ENCODE results near the gene MAP6. TPM values are rescaled to one million over a fixed set of nuclear protein-coding genes. Genes with fewer than 3 reads are reported as not detected.

The MAP6 gene
- total RNA-seq (2022) (22.8 and 27.2 TPM in 2 replicates), Bru-seq, nascent RNA (percentile 63 among the genes with signal in this experiment), BruChase-seq, experiment 1, labeled RNA remaining after a 2-hour chase (percentile 61 among the genes with signal in this experiment), BruChase-seq, experiment 2, labeled RNA remaining after a 6-hour chase (percentile 63 among the genes with signal in this experiment)
- long read RNA-seq, full-length matches to known transcripts = 34 of 54 reads
- long read RNA-seq, partial matches to known transcripts = 8 of 54 reads
- long read RNA-seq, other reads (novel, unspliced or antisense) = 12 of 54 reads

DNA sequence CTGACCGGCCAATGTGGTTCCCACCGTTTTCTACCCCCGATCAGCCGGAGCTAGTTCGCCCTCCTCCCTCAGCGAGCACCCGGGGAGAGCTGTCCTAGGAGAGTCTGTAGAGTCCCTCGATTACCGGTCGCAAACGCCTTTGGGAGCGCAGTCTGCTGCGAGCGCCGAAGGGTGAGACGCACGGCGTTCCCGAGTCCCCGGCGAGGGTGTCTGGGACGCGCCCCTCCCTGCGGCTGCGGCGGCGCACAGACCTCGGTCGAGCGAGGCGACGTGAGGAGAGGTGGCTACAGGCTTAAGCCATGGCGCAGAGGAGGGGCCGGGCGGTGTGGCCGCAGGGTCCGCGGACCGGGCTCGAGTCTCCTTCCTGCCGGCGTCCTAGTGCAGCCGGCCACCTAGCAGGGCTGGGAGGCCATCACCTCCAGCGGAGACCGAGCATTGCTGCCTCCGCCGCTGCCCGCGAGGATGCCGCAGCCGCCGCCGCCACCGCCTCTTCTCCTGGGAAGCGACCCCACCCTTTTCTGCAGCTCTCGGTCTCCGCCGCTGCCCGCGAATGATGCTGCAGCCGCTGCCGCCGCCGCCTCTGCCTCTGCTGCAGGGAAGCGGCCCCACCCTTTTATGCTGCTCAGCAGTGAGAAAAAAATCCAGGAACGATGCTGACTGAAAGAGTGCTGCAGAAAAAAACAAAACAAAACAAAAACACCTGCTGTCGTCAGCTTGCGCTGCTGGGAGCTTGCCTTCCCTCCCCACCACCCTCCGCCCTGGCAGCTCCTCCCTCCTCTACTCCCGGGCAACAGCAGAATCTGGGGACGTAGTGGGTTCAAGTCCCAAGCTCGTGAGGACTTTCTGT is at the start of gene MAP6:
TSS of gene MAP6 (minus strand) at position 588 of the 847 bp plus-strand sequence. CDS start 669 bp downstream, outside the sequence.
- no peaks in the 10 kb centered on the region for H3K36me3 ChIP-seq (ENCODE audit: control insufficient read depth, insufficient read depth, low read length)
- intact Hi-C loops (cut with micrococcal nuclease; ENCODE audit: unreplicated experiment) = loop anchor here (1.0 kb wide), 2 partner anchors 30 to 71 kb away; no protein-coding TSS in a partner anchor
- no TSS peak for BruUV-seq (replicated peaks)
- H3K4me1 ChIP-seq = peaks cover 34% of the 10 kb centered on the region
- H3K4me3 ChIP-seq (ENCODE audit: low read depth, low read length) = peak within 1 kb of the TSS; percentile 69
- TF ChIP-seq, protein P1, sequence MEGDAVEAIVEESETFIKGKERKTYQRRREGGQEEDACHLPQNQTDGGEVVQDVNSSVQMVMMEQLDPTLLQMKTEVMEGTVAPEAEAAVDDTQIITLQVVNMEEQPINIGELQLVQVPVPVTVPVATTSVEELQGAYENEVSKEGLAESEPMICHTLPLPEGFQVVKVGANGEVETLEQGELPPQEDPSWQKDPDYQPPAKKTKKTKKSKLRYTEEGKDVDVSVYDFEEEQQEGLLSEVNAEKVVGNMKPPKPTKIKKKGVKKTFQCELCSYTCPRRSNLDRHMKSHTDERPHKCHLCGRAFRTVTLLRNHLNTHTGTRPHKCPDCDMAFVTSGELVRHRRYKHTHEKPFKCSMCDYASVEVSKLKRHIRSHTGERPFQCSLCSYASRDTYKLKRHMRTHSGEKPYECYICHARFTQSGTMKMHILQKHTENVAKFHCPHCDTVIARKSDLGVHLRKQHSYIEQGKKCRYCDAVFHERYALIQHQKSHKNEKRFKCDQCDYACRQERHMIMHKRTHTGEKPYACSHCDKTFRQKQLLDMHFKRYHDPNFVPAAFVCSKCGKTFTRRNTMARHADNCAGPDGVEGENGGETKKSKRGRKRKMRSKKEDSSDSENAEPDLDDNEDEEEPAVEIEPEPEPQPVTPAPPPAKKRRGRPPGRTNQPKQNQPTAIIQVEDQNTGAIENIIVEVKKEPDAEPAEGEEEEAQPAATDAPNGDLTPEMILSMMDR (IDR thresholded peaks at IDR 0.05; ENCODE audit: insufficient read depth in 1 of 2, low read depth in 1 of 2, low read length in 1 of 2, severe bottlenecking in 1 of 2, unreplicated experiment in 1 of 2) = peak in 1 of 2 experiments; percentile 8
- peak; percentile 75 to 81 for DNase-seq
- peak within 1 kb of the TSS; percentile 82 for H3K4me3 Mint-ChIP-seq (ENCODE audit: unreplicated experiment)
- 0 out of 2 replicates have a peak, but pooled peaks cover 3% of the 10 kb centered on the region for H3K9me3 ChIP-seq
- ChIA-PET POLR2A (interaction anchor here (0.6 to 2.0 kb wide), 3 partner anchors 12 to 78 kb away, joined by 4 to 9 read pairs (median 6); no protein-coding TSS in a partner anchor), CTCF (interaction anchor here (0.6 to 4.2 kb wide), 7 partner anchors 12 to 388 kb away, joined by 3 to 27 read pairs (median 5); no protein-coding TSS in a partner anchor)
- H3K9me3 Mint-ChIP-seq (ENCODE audit: unreplicated experiment) = no peaks in the 10 kb centered on the region
- H3K27ac Mint-ChIP-seq (ENCODE audit: unreplicated experiment) = peak within 1 kb of the TSS; percentile 68
- no peaks in the 10 kb centered on the region for H3K27me3 Mint-ChIP-seq (ENCODE audit: insufficient read depth, unreplicated experiment)
- H3K27me3 ChIP-seq (replicated peaks; ENCODE audit: control insufficient read depth, insufficient read depth, low read length) = no peaks in the 10 kb centered on the region
- H3K4me1 Mint-ChIP-seq (ENCODE audit: low read depth, unreplicated experiment) = peaks cover 27% of the 10 kb centered on the region
- peaks cover 16% of the 10 kb centered on the region for H3K36me3 Mint-ChIP-seq (ENCODE audit: insufficient read depth, unreplicated experiment)

DNA sequence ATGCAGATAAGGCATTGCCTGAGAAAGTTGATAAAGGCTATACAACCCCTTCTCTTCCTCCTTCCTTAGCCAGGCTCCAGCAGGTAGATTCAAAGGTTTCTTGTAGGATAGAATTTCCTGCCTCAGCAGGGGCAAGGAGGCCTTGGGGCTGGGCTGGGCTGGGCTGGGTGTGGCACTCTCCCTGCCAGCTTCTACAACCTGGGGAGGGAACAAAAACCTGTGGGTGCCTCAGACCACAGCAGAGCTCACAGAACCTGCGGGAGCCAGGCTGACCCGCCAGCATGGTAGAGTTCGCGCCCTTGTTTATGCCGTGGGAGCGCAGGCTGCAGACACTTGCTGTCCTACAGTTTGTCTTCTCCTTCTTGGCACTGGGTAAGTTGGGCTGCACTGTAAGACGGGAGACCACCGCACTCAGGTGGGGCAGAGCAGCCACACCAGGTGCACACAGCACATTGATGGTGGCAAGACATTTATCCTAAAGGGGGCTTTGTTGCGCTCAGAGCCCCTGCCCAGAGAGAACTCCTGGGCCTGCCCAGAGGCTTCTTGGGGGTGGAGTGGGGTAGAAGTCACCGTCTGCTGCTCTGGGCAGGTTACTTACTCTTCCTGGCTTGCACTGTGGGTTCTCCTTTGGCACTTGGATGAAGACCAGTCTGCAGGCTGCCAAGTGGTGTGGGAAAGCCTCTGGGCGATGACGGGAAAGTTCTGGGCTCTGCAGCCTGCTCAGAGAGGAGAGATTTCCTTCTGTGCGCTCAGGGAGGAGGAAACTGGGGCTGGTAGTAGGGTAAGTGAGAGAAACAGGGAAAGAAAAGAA is 49.0 kb upstream of the MAP6 start, which contains the start of gene MOGAT2:
TSS of gene MOGAT2 (plus strand) at position 231 of the 811 bp plus-strand sequence. CDS start at position 282, 51 bp downstream.
- DNase-seq = no peak
- Mint-ChIP-seq H3K4me1 (ENCODE audit: low read depth, unreplicated experiment) (peaks cover 18% of the 10 kb centered on the region), H3K9me3 (ENCODE audit: unreplicated experiment) (no peaks in the 10 kb centered on the region), H3K4me3 (ENCODE audit: unreplicated experiment) (no peak within 1 kb of the TSS), H3K27ac (ENCODE audit: unreplicated experiment) (peak within 1 kb of the TSS; percentile 65), H3K27me3 (ENCODE audit: insufficient read depth, unreplicated experiment) (no peaks in the 10 kb centered on the region), H3K36me3 (ENCODE audit: insufficient read depth, unreplicated experiment) (no peaks in the 10 kb centered on the region)
- no peaks in the 10 kb centered on the region for H3K27me3 ChIP-seq (replicated peaks; ENCODE audit: control insufficient read depth, insufficient read depth, low read length)
- intact Hi-C loops (cut with micrococcal nuclease; ENCODE audit: unreplicated experiment) = no loop called here
- no peaks in the 10 kb centered on the region for H3K36me3 ChIP-seq (ENCODE audit: control insufficient read depth, insufficient read depth, low read length)
- no peaks in the 10 kb centered on the region for H3K9me3 ChIP-seq
- peaks cover 26% of the 10 kb centered on the region for H3K4me1 ChIP-seq
- CTCF ChIA-PET = no interaction called here
- TF ChIP-seq, protein P1 (IDR thresholded peaks at IDR 0.05; ENCODE audit: insufficient read depth in 1 of 2, low read depth in 1 of 2, low read length in 1 of 2, severe bottlenecking in 1 of 2, unreplicated experiment in 1 of 2) = no peak
- POLR2A ChIA-PET = no interaction called here
- BruUV-seq (replicated peaks) = no TSS peak
- H3K4me3 ChIP-seq (ENCODE audit: low read depth, low read length) = no peak within 1 kb of the TSS

Data from Caco-2 (cell line).